Fibroblast of lung (primary cell): Measurements from ENCODE around the gene GRID1. TPM values are rescaled to one million over a fixed set of nuclear protein-coding genes. Genes with fewer than 3 reads are reported as not detected.

ENCODE experiments used
- DNase-seq, 2 donors: peaks; one replicate each; pipeline versions ENCODE4 v3.0.0 to v3.0.0-alpha.2; 2010; ENCODE audit warnings: low read depth in 2 of 2
- H2AFZ ChIP-seq: 2 replicates; pipeline ENCODE4 v1.5.1; 2012; ENCODE audit warnings: low read length, control low read depth, inconsistent platforms
- H3K27ac ChIP-seq: 2 replicates; pipeline ENCODE4 v1.5.1; 2011; ENCODE audit warnings: low read length, control low read depth; ENCODE audit not compliant: insufficient read depth
- H3K27me3 ChIP-seq: 2 replicates; pipeline ENCODE4 v1.5.1; 2011; ENCODE audit warnings: mild to moderate bottlenecking, low read length; ENCODE audit not compliant: control insufficient read depth, insufficient read depth
- H3K36me3 ChIP-seq: 2 replicates; pipeline ENCODE4 v1.5.1; 2011; ENCODE audit warnings: low read length; ENCODE audit not compliant: control insufficient read depth, insufficient read depth
- H3K4me1 ChIP-seq: 2 replicates; pipeline ENCODE4 v1.5.1; 2011; ENCODE audit warnings: low read length; ENCODE audit not compliant: control insufficient read depth, insufficient read depth; ENCODE audit errors: extremely low read depth
- H3K4me2 ChIP-seq: 2 replicates; pipeline ENCODE4 v1.5.1; 2011; ENCODE audit warnings: low read length, control low read depth; ENCODE audit not compliant: insufficient read depth; ENCODE audit errors: extremely low read depth
- H3K4me3 ChIP-seq, 4 experiments: fragments of 200-600 bp in 1 of 4; sonication (generic) in 1 of 4; replicated peaks in 1 of 4; 2 replicates each; pipeline ENCODE4 v1.5.1; 2011 to 2016; ENCODE audit warnings: low read length in 4 of 4, low read depth in 3 of 4, mild to moderate bottlenecking in 3 of 4, control low read depth in 2 of 4, inconsistent platforms in 1 of 4, mixed read lengths in 1 of 4; ENCODE audit not compliant: insufficient read depth in 1 of 4; ENCODE audit errors: control extremely low read depth in 1 of 4
- H3K79me2 ChIP-seq: 2 replicates; pipeline ENCODE4 v1.5.1; 2012; ENCODE audit warnings: mild to moderate bottlenecking, low read length, inconsistent platforms; ENCODE audit not compliant: control insufficient read depth, insufficient read depth
- H3K9ac ChIP-seq: 2 replicates; pipeline ENCODE4 v1.5.1; 2011; ENCODE audit warnings: mild to moderate bottlenecking, low read length, control low read depth; ENCODE audit not compliant: insufficient read depth
- H3K9me3 ChIP-seq: 2 replicates; pipeline ENCODE4 v1.5.1; 2012; ENCODE audit warnings: low read depth, low read length; ENCODE audit not compliant: control insufficient read depth, insufficient read depth
- H4K20me1 ChIP-seq: 2 replicates; pipeline ENCODE4 v1.5.1; 2011; ENCODE audit warnings: low read length; ENCODE audit not compliant: control insufficient read depth, insufficient read depth; ENCODE audit errors: extremely low read depth
- CTCF ChIP-seq, 2 donors: IDR thresholded peaks in 1 of 2; conservative IDR thresholded peaks in 1 of 2; 1 replicate in 1 of 2; 2 replicates in 1 of 2; pipeline ENCODE4 v1.5.1; 2011 to 2012; ENCODE audit warnings: low read length in 2 of 2, control low read depth in 1 of 2, inconsistent platforms in 1 of 2, low read depth in 1 of 2, mild to moderate bottlenecking in 1 of 2
- EZH2 ChIP-seq: IDR thresholded peaks from 2 replicates; pipeline ENCODE4 v1.5.1; 2012; ENCODE audit warnings: low read length, control low read depth, mild to moderate bottlenecking; ENCODE audit errors: missing control alignments
- polyA plus RNA-seq, 2 donors: library from polyadenylated mRNA; depleted of rRNA in 1 of 2; stranded (reverse) in 1 of 2; unstranded in 1 of 2; fragments of >200 nt; gene quantifications; 2 replicates each; pipeline ENCODE4 v1.2.1, GENCODE V29; 2011 to 2012; ENCODE audit warnings: missing spikeins in 1 of 2
- total RNA-seq: library from RNA; depleted of rRNA; stranded (reverse); fragments of >200 nt; gene quantifications from 2 replicates; pipeline ENCODE4 v1.2.1, GENCODE V29; 2014

GRID1 gene
- total and polyA plus RNA-seq, 2 donors (not counting 1 experiment from before 2014, with no cell fraction given): 0.03 to 0.33 TPM

- H3K9me3 ChIP-seq: no peaks in the 10 kb centered on the region
- no peak for TF ChIP-seq EZH2
- TF ChIP-seq CTCF (conservative IDR thresholded peaks at IDR 0.05 in 1 of 2, IDR thresholded peaks at IDR 0.05 in 1 of 2; ENCODE audit: low read depth in 1 of 2, low read length in 2 of 2): no peak
- H3K9ac ChIP-seq: no peak overlapping the region
- no peaks in the 10 kb centered on the region for H3K27me3 ChIP-seq
- DNase-seq: no peak
- H3K4me1 ChIP-seq: no peaks in the 10 kb centered on the region
- H3K79me2 ChIP-seq: no peaks in the 10 kb centered on the region
- H3K36me3 ChIP-seq: no peaks in the 10 kb centered on the region
- no peak overlapping the region for H3K27ac ChIP-seq
- H3K4me3 ChIP-seq: no peak overlapping the region
- no peak overlapping the region for H2AFZ ChIP-seq
- no peak overlapping the region for H3K4me2 ChIP-seq
- no peaks in the 10 kb centered on the region for H4K20me1 ChIP-seq
Observed at GRCh38 chr10:86084585-86084984, 282.0 kb downstream of the GRID1 start.

GRCh38 chr10:86083664-86084175, 282.9 kb downstream of the GRID1 start:
- H3K4me3 ChIP-seq: no peak overlapping the region
- no peaks in the 10 kb centered on the region for H3K36me3 ChIP-seq
- H3K9me3 ChIP-seq: no peaks in the 10 kb centered on the region
- no peaks in the 10 kb centered on the region for H3K27me3 ChIP-seq
- H3K4me2 ChIP-seq: no peak overlapping the region
- TF ChIP-seq CTCF (conservative IDR thresholded peaks at IDR 0.05 in 1 of 2, IDR thresholded peaks at IDR 0.05 in 1 of 2; ENCODE audit: low read depth in 1 of 2, low read length in 2 of 2) (no peak), EZH2 (no peak)
- no peak for DNase-seq
- H2AFZ ChIP-seq: no peak overlapping the region
- H4K20me1 ChIP-seq: no peaks in the 10 kb centered on the region
- H3K27ac ChIP-seq: no peak overlapping the region
- no peak overlapping the region for H3K9ac ChIP-seq
- H3K4me1 ChIP-seq: no peaks in the 10 kb centered on the region
- no peaks in the 10 kb centered on the region for H3K79me2 ChIP-seq

DNA sequence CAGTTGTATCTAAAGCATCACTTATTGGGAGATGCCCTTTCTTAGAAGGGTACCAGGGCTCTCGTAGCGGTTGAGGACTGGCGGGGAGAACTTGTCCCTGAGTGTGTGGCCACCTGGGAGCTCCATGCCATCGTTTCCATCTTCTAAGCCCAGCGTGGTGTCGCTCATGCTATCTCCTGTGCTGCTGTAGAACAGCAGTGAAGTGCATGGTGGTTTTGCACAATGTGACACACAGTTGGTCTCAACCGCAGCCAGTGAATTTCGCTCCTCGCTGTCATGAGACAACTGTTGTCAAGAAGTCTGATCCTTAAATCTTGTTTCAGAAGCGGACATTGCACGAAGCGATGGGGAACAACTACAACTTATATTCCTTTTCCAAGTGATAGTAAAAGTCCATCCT, 283.4 kb downstream of the GRID1 start:
- Histone ChIP-seq H3K79me2 (no peaks in the 10 kb centered on the region), H3K27ac (no peak overlapping the region), H3K9me3 (no peaks in the 10 kb centered on the region), H3K4me2 (no peak overlapping the region), H3K4me1 (no peaks in the 10 kb centered on the region), H3K4me3 (no peak overlapping the region), H3K9ac (no peak overlapping the region), H3K27me3 (no peaks in the 10 kb centered on the region), H4K20me1 (no peaks in the 10 kb centered on the region), H2AFZ (no peak overlapping the region), H3K36me3 (no peaks in the 10 kb centered on the region)
- TF ChIP-seq CTCF (conservative IDR thresholded peaks at IDR 0.05 in 1 of 2, IDR thresholded peaks at IDR 0.05 in 1 of 2; ENCODE audit: low read depth in 1 of 2, low read length in 2 of 2) (no peak), EZH2 (no peak)
- DNase-seq: no peak
